Osteoblast (primary cell): ENCODE data around the gene YEATS2. TPM values are rescaled to one million over a fixed set of nuclear protein-coding genes. Genes with fewer than 3 reads are reported as not detected.

Experiments used
- DNase-seq: peaks from one replicate; pipeline ENCODE4 v3.0.0; 2011; ENCODE audit warnings: low spot score, mixed read lengths; ENCODE audit not compliant: insufficient read length; ENCODE audit errors: missing footprints
- H2AFZ ChIP-seq: 2 replicates; pipeline ENCODE4 v1.6.0; 2011; ENCODE audit warnings: mild to moderate bottlenecking, low read length
- H3K27ac ChIP-seq: 2 replicates; pipeline ENCODE4 v1.5.1; 2011; ENCODE audit warnings: mild to moderate bottlenecking, low read depth, low read length, moderate library complexity
- H3K27me3 ChIP-seq: 2 replicates; pipeline ENCODE4 v1.6.0; 2012; ENCODE audit warnings: mild to moderate bottlenecking, control low read depth, inconsistent platforms, low read length, moderate library complexity; ENCODE audit not compliant: insufficient read depth
- H3K36me3 ChIP-seq: 2 replicates; pipeline ENCODE4 v1.5.1; 2011; ENCODE audit warnings: mild to moderate bottlenecking, low read length, control low read depth, moderate library complexity; ENCODE audit not compliant: insufficient read depth
- H3K4me1 ChIP-seq: 2 replicates; pipeline ENCODE4 v1.5.1; 2011; ENCODE audit warnings: mild to moderate bottlenecking, low read length, control low read depth, moderate library complexity; ENCODE audit not compliant: insufficient read depth
- H3K4me2 ChIP-seq: 2 replicates; pipeline ENCODE4 v1.6.0; 2011; ENCODE audit warnings: mild to moderate bottlenecking, low read length; ENCODE audit not compliant: insufficient read depth
- H3K4me3 ChIP-seq: fragments of 200-600 bp; sonication (generic); 3 replicates; pipeline ENCODE4 v1.5.1; 2012; ENCODE audit warnings: mild to moderate bottlenecking, low read length, inconsistent platforms; ENCODE audit not compliant: insufficient read depth
- H3K79me2 ChIP-seq: 2 replicates; pipeline ENCODE4 v1.6.0; 2012; ENCODE audit warnings: mild to moderate bottlenecking, low read length, control low read depth, inconsistent platforms; ENCODE audit not compliant: insufficient read depth
- H3K9me3 ChIP-seq: 2 replicates; pipeline ENCODE4 v1.5.1; 2011; ENCODE audit warnings: low read depth, low read length, control low read depth
- H4K20me1 ChIP-seq: 2 replicates; pipeline ENCODE4 v1.6.0; 2012; ENCODE audit warnings: mild to moderate bottlenecking, low read length, control low read depth; ENCODE audit not compliant: insufficient read depth
- CTCF ChIP-seq: IDR thresholded peaks from 2 replicates; pipeline ENCODE4 v1.5.1; 2011; ENCODE audit warnings: mild to moderate bottlenecking, low read depth, low read length, moderate library complexity; ENCODE audit errors: extremely low read depth
- total RNA-seq: library from RNA; depleted of rRNA; stranded (reverse); fragments of >200 nt; gene quantifications from 2 replicates; pipeline ENCODE4 v1.2.3, GENCODE V29; 2012

Gene YEATS2
- total RNA-seq, 1 donor, result 32.2 TPM

DNA sequence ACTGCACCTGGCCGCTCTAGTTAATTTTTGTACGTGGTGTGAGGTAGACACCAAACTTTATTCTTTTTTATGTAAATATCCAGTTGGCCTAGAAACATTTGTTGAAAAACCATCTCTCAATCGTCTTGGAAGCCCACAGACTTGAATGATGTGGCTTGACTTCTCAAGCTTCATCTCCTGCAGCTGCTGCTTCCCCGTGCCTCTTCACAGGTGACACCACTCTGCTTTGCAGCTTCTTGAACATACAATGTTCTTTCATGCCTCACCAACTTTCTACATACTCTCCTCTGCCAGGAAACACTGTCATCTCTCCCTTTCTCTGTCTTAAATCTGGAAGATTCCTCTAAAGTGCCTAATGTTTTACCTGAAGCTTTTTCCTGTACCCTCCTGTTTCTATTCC is 92.2 kb downstream of the YEATS2 start:
- no peak for TF ChIP-seq CTCF
- peaks cover 64% of the 10 kb centered on the region for H3K36me3 ChIP-seq
- no peak overlapping the region for H3K4me2 ChIP-seq
- no peak overlapping the region for H2AFZ ChIP-seq
- no peaks in the 10 kb centered on the region for H4K20me1 ChIP-seq
- no peaks in the 10 kb centered on the region for H3K4me1 ChIP-seq
- H3K79me2 ChIP-seq, result peaks cover 24% of the 10 kb centered on the region
- no peak for DNase-seq
- H3K9me3 ChIP-seq, result no peaks in the 10 kb centered on the region
- H3K27me3 ChIP-seq, result no peaks in the 10 kb centered on the region
- no peak overlapping the region for H3K4me3 ChIP-seq
- H3K27ac ChIP-seq, result no peak overlapping the region

DNA sequence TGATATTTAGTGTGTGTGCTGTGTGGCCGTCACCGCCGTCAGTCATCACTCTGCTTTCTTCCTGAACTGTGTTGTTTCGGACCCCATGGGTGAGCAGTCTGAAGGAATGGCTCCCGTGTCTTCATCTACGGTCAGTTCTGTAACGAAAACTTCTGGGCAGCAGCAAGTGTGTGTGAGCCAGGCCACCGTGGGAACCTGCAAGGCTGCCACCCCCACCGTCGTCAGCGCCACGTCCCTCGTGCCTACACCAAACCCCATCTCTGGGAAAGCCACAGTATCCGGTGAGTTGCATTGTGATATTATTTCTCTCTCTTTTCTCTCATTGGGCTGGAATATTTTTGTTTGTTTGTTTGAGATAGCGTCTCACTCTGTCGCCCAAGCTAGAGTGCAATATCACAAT is 93.1 kb downstream of the YEATS2 start:
- DNase-seq, result no peak
- no peak overlapping the region for H3K4me2 ChIP-seq
- H3K36me3 ChIP-seq, result peaks cover 65% of the 10 kb centered on the region

GRCh38 chr3:183792976-183793375 is 95.4 kb downstream of the YEATS2 start:
- Histone ChIP-seq H2AFZ (no peak overlapping the region), H4K20me1 (no peaks in the 10 kb centered on the region), H3K27ac (no peak overlapping the region), H3K36me3 (peaks cover 53% of the 10 kb centered on the region), H3K79me2 (peaks cover 24% of the 10 kb centered on the region), H3K27me3 (no peaks in the 10 kb centered on the region), H3K4me3 (no peak overlapping the region), H3K4me1 (no peaks in the 10 kb centered on the region), H3K9me3 (no peaks in the 10 kb centered on the region), H3K4me2 (no peak overlapping the region)
- TF ChIP-seq CTCF, result no peak
- DNase-seq, result no peak

More for the DNA sequence above, 93.1 kb downstream of the YEATS2 start:
- Histone ChIP-seq H3K9me3 (no peaks in the 10 kb centered on the region), H3K27me3 (no peaks in the 10 kb centered on the region), H4K20me1 (no peaks in the 10 kb centered on the region), H3K79me2 (peaks cover 24% of the 10 kb centered on the region), H3K4me3 (no peak overlapping the region), H2AFZ (no peak overlapping the region), H3K27ac (no peak overlapping the region), H3K4me1 (no peaks in the 10 kb centered on the region)
- TF ChIP-seq CTCF, result no peak

- no peak overlapping the region for H3K27ac ChIP-seq
- no peaks in the 10 kb centered on the region for H4K20me1 ChIP-seq
- H3K36me3 ChIP-seq, result peaks cover 56% of the 10 kb centered on the region
- no peak for TF ChIP-seq CTCF
- no peak overlapping the region for H3K4me2 ChIP-seq
- no peak overlapping the region for H3K4me3 ChIP-seq
- H3K27me3 ChIP-seq, result no peaks in the 10 kb centered on the region
- no peak overlapping the region for H2AFZ ChIP-seq
- DNase-seq, result no peak
- H3K4me1 ChIP-seq, result no peaks in the 10 kb centered on the region
- H3K79me2 ChIP-seq, result peaks cover 17% of the 10 kb centered on the region
- H3K9me3 ChIP-seq, result no peaks in the 10 kb centered on the region
Measured at GRCh38 chr3:183794452-183794851, 96.9 kb downstream of the YEATS2 start.
